ENCODE results near the gene CCDC85A. TPM values are rescaled to one million over a fixed set of nuclear protein-coding genes. Genes with fewer than 3 reads are reported as not detected.
A peak's percentile ranks its signal among the peaks of the same experiment; 100 is the strongest.

CCDC85A gene
- total RNA-seq, 1 donor = 5.2 TPM

GRCh38 chr2:56299171-56299691 is 115.4 kb downstream of the CCDC85A start:
- DNase-seq (ENCODE audit: low read depth) = no peak
- no peak overlapping the region for H3K4me3 ChIP-seq (ENCODE audit: low read depth, low read length)
- TF ChIP-seq, protein P1, sequence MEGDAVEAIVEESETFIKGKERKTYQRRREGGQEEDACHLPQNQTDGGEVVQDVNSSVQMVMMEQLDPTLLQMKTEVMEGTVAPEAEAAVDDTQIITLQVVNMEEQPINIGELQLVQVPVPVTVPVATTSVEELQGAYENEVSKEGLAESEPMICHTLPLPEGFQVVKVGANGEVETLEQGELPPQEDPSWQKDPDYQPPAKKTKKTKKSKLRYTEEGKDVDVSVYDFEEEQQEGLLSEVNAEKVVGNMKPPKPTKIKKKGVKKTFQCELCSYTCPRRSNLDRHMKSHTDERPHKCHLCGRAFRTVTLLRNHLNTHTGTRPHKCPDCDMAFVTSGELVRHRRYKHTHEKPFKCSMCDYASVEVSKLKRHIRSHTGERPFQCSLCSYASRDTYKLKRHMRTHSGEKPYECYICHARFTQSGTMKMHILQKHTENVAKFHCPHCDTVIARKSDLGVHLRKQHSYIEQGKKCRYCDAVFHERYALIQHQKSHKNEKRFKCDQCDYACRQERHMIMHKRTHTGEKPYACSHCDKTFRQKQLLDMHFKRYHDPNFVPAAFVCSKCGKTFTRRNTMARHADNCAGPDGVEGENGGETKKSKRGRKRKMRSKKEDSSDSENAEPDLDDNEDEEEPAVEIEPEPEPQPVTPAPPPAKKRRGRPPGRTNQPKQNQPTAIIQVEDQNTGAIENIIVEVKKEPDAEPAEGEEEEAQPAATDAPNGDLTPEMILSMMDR (IDR thresholded peaks at IDR 0.05; ENCODE audit: insufficient read depth, low read depth, low read length) = no peak

- H3K4me3 ChIP-seq (ENCODE audit: low read depth, low read length) = no peak overlapping the region
Measured at GRCh38 chr2:56309626-56310170, 125.9 kb downstream of the CCDC85A start.

DNA sequence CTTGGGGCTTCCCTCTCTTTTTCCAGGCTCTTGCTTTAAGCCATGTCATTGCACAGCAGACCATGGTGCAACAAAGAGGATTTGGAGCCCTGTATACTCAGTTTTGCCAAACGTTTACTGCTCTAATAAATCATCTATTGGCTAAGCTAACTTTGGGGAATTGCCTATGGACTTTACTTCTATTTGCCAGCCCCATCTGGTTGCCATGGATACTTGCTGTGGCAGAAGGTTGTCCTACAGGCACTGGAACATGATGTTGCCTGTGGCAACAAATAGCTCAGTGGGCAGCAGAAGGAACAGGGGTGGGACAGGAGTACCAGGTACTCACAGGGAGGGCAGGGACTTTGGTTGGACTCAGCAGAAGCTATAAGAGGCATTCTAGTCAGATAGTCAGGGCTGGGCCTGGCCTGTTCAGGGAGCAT is 129.7 kb downstream of the CCDC85A start:
- no peak overlapping the region for H3K4me3 ChIP-seq (ENCODE audit: low read depth, low read length)

More at GRCh38 chr2:56309626-56310170, 125.9 kb downstream of the CCDC85A start:
- TF ChIP-seq, protein P1 (IDR thresholded peaks at IDR 0.05; ENCODE audit: insufficient read depth, low read depth, low read length) = no peak
- DNase-seq (ENCODE audit: low read depth) = no peak

DNA sequence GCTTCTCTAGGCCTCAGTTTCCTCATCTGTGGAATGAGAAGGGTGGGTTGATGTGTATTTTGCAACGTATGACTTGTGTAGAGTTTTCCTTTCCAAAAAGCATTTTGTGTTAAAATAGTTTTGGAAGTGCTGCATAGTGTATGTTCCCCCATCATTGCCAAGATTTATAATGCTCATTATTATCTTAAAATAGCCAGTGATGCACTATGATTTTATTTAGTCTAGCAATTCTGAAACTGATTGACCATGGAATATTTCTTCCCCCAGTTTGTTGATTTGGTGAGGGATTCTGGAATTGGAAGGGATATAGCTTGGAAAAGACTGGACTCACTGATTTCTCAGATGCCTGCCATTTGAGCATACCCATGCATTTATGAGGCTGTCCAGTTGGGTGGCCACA is 130.6 kb downstream of the CCDC85A start:
- no peak for DNase-seq (ENCODE audit: low read depth)
- TF ChIP-seq, protein P1 (IDR thresholded peaks at IDR 0.05; ENCODE audit: insufficient read depth, low read depth, low read length) = no peak
- H3K4me3 ChIP-seq (ENCODE audit: low read depth, low read length) = no peak overlapping the region

More for the DNA sequence above, 129.7 kb downstream of the CCDC85A start:
- DNase-seq (ENCODE audit: low read depth) = no peak
- TF ChIP-seq, protein P1 (IDR thresholded peaks at IDR 0.05; ENCODE audit: insufficient read depth, low read depth, low read length) = no peak

DNA sequence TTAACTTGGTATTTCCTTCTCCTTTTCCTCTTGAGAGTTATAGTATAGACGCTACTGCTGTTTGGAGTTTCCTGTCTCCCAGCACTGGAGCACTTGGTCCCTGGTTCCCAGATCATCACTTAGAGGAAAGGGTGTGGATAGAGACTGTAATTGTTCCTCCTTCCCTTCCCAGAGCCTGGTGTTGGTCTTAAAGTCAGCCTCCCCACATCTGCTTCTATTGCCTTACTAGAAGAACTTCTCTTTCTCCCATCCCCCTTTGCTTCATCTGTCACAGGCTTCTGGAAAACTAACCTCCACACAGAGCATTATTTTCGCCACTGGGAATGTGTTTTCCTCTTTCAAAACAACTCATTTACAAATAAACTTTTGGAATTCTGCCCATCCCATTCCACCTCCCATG is 131.0 kb downstream of the CCDC85A start:
- no peak overlapping the region for H3K4me3 ChIP-seq (ENCODE audit: low read depth, low read length)
- TF ChIP-seq, protein P1 (IDR thresholded peaks at IDR 0.05; ENCODE audit: insufficient read depth, low read depth, low read length) = no peak
- DNase-seq (ENCODE audit: low read depth) = peak; percentile 44

- no peak overlapping the region for H3K4me3 ChIP-seq (ENCODE audit: low read depth, low read length)
- TF ChIP-seq, protein P1 (IDR thresholded peaks at IDR 0.05; ENCODE audit: insufficient read depth, low read depth, low read length) = no peak
- no peak for DNase-seq (ENCODE audit: low read depth)
Measured at GRCh38 chr2:56315376-56315775, 131.6 kb downstream of the CCDC85A start.

DNA sequence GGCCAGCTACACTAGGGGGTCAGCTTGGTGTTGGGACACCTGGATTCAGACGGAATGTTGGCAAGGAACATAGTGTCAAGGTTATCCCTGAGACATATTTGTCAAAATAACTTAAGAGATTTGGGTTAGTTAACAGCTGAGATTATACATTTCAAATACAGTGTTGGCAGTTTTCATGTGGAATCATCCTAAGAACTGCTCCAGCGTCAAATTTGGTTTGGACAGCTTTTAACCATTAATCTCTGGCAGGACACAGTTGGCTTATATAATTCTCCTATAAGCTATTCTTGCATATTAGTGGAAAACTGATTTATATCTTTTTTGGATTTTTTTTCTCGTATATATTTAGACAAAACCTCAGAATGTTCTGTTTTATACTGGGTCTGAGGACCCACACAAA is 132.2 kb downstream of the CCDC85A start:
- TF ChIP-seq, protein P1 (IDR thresholded peaks at IDR 0.05; ENCODE audit: insufficient read depth, low read depth, low read length) = no peak
- DNase-seq (ENCODE audit: low read depth) = no peak

More for the DNA sequence above, 132.2 kb downstream of the CCDC85A start:
- H3K4me3 ChIP-seq (ENCODE audit: low read depth, low read length) = no peak overlapping the region

Data from fibroblast of villous mesenchyme (primary cell).